SK-N-SH (cell line): ENCODE measurements around the gene VPS35L.

Experiments
- CTCF ChIP-seq: fragments of 200-600 bp; sonication (generic); IDR thresholded peaks from 2 replicates; pipeline ENCODE4 v1.6.1; 2017; ENCODE audit warnings: antibody characterized with exemption, mild to moderate bottlenecking, moderate library complexity
- EZH2phosphoT487 ChIP-seq: fragments of 200-600 bp; sonication (generic); IDR thresholded peaks from 2 replicates; pipeline ENCODE4 v1.6.1; 2017; ENCODE audit warnings: low read depth, mixed run types, mild to moderate bottlenecking, antibody characterized with exemption, moderate library complexity, borderline replicate concordance
- IRF3 ChIP-seq: fragments of 150-350 bp; IDR thresholded peaks from 2 replicates; pipeline ENCODE4 v1.6.1; 2016; ENCODE audit warnings: mild to moderate bottlenecking, low read depth, low read length
- MAX ChIP-seq: IDR thresholded peaks from 2 replicates; pipeline ENCODE4 v1.4.0; 2012; ENCODE audit warnings: low read depth
- MXI1 ChIP-seq: IDR thresholded peaks from 2 replicates; pipeline ENCODE4 v1.6.1; 2012; ENCODE audit warnings: mild to moderate bottlenecking, low read depth, low read length, improper control_type of control experiment
- POLR2AphosphoS5 ChIP-seq: IDR thresholded peaks from 2 replicates; pipeline ENCODE4 v1.6.1; 2012; ENCODE audit warnings: low read depth, low read length
- RAD21 ChIP-seq: IDR thresholded peaks from 2 replicates; pipeline ENCODE4 v1.6.1; 2012; ENCODE audit warnings: mild to moderate bottlenecking, low read length
- SIN3A ChIP-seq: IDR thresholded peaks from 2 replicates; pipeline ENCODE4 v1.6.1; 2012; ENCODE audit warnings: low read depth, mild to moderate bottlenecking, low read length, moderate library complexity, borderline replicate concordance
- TAF1 ChIP-seq: IDR thresholded peaks from 2 replicates; pipeline ENCODE4 v1.6.1; 2012; ENCODE audit warnings: low read depth, mild to moderate bottlenecking, low read length, moderate library complexity, borderline replicate concordance
- TCF12 ChIP-seq: IDR thresholded peaks from 2 replicates; pipeline ENCODE4 v1.4.0; 2012
- TEAD4 ChIP-seq: IDR thresholded peaks from 2 replicates; pipeline ENCODE4 v1.4.0; 2012; ENCODE audit warnings: mild to moderate bottlenecking, borderline replicate concordance; ENCODE audit not compliant: insufficient read depth
- USF2 ChIP-seq: fragments of 150-350 bp; IDR thresholded peaks from 2 replicates; pipeline ENCODE4 v1.6.1; 2017; ENCODE audit warnings: antibody characterized with exemption, low read length, low read depth, borderline replicate concordance
- YY1 ChIP-seq: IDR thresholded peaks from 2 replicates; pipeline ENCODE4 v1.4.0; 2012; ENCODE audit warnings: low read depth, mild to moderate bottlenecking

GRCh38 chr16:19636436-19637267 is 81.1 kb downstream of the VPS35L start:
- TF ChIP-seq RAD21 (no peak), CTCF (no peak), TCF12 (no peak), USF2 (no peak), MAX (no peak), EZH2phosphoT487 (no peak), YY1 (no peak), MXI1 (no peak), TAF1 (no peak), TEAD4 (no peak), SIN3A (no peak), IRF3 (no peak), POLR2AphosphoS5 (no peak)
